ENCODE results near the gene TBX2.

The TBX2 gene

DNA sequence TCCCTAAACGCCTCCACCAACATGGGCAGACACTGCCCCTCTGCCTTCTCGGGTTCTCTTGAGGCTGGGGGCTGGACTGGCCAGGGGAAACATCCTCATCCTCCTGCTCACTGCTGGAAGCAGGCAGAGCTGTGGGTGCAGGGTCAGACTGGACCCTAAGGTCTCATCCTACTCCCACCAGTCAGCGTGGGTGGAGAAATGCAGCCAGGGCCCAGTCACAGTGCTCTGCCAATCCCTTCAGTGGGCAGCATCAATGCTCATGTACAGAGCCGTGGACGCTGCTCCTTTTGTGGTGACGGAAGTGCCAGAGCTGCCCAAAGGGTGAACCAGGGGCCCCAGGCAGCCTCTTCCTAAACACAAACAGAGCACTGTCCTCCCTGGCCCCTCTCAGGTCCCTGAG lies 13.4 kb upstream of the TBX2 start:
- in situ Hi-C loops (cut with MboI; ENCODE audit: low sequenced_read_pairs): no loop called here

- in situ Hi-C loops (cut with MboI; ENCODE audit: low sequenced_read_pairs): no loop called here
Observed at GRCh38 chr17:61387011-61387410, 12.6 kb upstream of the TBX2 start.

DNA sequence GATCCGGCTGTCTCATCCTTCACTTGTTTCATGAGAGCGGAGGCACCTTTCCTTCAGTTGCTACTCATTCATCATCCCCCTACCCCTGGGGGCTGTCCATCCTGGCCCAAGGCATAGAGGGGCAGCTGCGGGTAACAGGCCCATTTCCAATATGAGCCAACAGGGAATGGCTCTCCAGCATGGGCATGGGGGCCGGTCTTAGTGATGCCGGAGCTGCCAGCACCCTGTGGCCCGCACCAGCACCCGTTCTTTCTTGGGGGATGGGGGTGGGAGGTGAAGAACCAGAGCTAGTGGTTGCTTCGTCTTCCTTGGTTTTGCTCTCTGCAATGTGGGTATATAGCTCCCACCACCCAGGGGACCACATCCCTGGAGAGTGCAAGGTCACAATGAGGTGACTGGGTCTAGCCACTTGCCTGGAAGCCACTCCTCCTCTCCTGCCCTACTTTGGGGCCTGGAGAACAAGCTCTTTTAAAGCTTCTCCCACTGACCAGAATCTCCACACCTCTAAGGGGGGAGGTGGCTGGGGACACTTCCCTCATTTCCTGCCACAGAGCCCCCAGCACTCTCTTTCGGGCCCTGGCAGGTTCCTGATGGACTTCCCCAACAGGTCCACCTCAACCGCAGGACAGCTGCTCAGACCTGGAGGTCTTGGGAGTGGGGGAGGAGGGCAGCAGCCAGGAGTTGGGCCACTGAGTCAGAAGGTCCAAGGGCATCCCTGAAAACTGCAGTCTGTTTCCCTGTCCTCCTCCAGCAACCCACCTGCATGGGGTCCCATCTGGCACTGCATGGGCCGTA lies 11.9 kb upstream of the TBX2 start:
- in situ Hi-C loops (cut with MboI; ENCODE audit: low sequenced_read_pairs): no loop called here

DNA sequence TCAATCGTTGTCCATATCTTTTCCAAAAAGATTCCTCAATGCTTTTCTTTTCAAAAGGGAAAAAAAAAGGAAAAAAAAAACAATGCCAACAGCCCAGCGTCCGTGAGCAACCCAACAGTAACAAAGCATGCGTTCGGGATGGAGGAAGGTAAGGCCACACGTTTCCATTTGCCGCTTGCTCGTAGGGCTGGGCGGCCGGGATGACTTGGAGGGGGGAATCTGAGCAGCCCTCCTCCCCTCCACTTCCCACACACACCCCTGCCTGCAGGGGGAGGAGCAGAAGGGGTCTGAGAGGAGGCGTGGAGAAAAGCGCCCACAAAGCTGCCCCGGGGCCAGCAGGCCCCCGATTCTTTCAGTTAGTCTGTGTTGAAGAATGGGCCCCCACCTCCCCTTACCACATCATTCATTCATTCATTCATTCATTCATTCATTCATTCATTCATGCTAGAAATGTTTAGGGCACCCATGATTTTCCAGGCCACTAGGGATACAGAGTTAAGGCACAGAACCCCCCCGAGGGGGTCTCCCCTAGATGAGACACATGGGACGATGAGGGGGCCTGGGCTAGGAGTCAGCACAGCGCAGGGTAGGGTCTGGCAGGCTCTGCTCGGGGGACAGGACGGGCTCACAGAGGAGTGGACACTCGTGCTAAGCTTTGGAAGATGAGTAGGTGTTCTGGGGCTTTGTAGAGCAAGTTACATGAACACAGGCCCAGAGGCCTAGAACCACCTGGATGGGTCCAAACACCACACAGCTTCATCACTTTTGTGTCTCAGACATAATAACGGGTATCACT lies 10.9 kb upstream of the TBX2 start:
- in situ Hi-C loops (cut with MboI; ENCODE audit: low sequenced_read_pairs): no loop called here

DNA sequence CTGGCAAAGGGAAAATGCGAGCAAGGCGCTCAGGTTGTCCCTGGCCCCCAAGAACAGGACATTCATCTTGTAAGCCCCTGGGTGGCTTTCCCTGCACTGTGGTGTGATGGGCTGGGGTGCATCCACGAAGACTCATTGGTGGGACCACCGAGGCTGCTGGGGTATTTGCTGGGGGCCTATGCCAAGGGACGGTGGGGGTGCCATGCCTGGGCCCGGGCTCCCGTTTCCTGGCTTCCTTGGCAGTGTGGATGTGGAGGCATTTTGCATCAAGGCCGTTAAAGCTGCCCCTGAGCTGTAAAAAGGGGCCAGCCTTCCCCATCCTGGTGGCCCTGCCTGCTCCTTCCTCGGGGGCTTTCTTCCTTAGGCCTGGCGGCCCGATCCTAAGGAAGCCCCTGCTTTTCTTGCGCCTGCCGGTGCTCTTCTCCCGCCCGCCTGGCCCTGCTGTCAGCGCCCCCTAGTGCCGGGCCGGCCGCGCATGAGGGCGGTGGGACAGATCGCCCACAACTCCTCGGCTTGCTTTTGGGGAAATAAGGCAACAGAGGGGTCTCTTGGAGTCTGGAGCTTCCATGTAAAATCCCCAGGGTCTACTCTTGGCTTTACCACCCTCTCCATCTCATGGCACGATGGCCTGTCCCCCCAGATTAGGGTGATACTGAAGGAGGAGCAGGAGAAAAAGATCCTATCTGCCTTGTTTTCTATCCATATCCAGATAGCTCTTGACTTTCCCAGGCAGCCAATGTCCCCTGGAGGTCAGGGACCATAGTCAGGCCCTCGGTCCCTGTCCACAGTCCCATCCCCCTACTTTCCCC lies 9.8 kb upstream of the TBX2 start:
- in situ Hi-C loops (cut with MboI; ENCODE audit: low sequenced_read_pairs): loop anchor here (10.0 kb wide), 1 partner anchor 395 kb away; no protein-coding TSS in a partner anchor

GRCh38 chr17:61390479-61390791 lies 9.2 kb upstream of the TBX2 start:
- in situ Hi-C loops (cut with MboI; ENCODE audit: low sequenced_read_pairs): loop anchor here (10.0 kb wide), 1 partner anchor 396 kb away; no protein-coding TSS in a partner anchor

GRCh38 chr17:61391595-61392291 lies 7.9 kb upstream of the TBX2 start:
- in situ Hi-C loops (cut with MboI; ENCODE audit: low sequenced_read_pairs): loop anchor here (10.0 kb wide), 1 partner anchor 397 kb away; no protein-coding TSS in a partner anchor

DNA sequence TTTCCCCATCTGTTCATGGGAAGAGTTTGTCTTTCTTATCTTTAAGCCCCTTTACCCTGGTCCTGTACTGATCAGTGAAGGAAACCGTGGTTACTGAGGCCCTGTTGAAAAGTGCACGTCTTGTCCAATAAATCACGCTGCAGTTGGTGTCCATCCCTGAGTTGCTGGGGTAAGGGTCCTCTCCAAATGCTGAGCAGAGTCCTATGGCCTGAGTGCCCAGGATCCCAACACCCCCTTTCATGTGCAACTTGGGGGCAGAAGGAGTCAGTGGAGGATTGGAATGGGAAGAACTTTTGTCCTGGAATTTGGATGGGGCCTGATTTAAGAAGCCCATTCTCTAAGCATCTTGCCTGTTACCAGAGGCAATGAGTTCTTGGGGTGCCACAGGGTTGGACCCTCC lies 7.0 kb upstream of the TBX2 start:
- in situ Hi-C loops (cut with MboI; ENCODE audit: low sequenced_read_pairs): loop anchor here (10.0 kb wide), 1 partner anchor 398 kb away; no protein-coding TSS in a partner anchor

GRCh38 chr17:61393550-61393903 lies 6.1 kb upstream of the TBX2 start:
- in situ Hi-C loops (cut with MboI; ENCODE audit: low sequenced_read_pairs): loop anchor here (10.0 kb wide), 1 partner anchor 399 kb away; no protein-coding TSS in a partner anchor

DNA sequence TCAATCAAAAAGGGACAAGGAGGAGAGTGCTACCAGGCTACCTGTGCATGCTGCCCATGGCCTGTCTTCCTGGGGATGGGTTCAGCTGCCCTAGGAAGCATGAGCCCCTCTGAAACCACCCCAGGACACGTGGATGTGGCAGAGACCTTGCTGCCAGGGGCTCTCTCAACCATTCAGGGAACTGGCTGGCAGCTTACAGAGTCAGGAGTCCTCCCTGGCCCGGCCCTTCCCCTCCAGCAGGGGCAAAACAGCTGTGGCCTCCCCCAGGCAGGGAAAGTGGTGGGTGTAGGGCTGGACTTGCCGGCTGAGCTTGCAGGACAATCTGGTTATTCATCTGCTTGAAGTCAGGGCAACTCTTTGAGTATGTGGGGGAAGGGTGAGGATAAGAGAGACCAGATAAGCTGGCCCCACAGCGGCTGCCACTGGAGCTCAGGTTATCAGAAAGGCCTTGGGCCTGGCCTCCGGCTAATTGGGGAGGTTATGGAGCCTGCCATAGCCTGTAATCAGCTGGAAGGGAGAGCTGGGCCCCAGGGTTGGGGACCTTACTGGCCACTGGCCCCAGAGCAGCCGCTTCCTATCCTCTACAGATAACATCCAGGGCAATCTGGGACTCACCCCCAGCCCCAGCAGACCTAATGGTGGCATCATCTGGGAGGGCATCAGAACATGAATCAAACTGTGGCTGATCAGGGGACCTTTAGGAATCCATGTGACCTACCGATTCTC lies 5.6 kb upstream of the TBX2 start:
- in situ Hi-C loops (cut with MboI; ENCODE audit: low sequenced_read_pairs): loop anchor here (10.0 kb wide), 1 partner anchor 399 kb away; no protein-coding TSS in a partner anchor

DNA sequence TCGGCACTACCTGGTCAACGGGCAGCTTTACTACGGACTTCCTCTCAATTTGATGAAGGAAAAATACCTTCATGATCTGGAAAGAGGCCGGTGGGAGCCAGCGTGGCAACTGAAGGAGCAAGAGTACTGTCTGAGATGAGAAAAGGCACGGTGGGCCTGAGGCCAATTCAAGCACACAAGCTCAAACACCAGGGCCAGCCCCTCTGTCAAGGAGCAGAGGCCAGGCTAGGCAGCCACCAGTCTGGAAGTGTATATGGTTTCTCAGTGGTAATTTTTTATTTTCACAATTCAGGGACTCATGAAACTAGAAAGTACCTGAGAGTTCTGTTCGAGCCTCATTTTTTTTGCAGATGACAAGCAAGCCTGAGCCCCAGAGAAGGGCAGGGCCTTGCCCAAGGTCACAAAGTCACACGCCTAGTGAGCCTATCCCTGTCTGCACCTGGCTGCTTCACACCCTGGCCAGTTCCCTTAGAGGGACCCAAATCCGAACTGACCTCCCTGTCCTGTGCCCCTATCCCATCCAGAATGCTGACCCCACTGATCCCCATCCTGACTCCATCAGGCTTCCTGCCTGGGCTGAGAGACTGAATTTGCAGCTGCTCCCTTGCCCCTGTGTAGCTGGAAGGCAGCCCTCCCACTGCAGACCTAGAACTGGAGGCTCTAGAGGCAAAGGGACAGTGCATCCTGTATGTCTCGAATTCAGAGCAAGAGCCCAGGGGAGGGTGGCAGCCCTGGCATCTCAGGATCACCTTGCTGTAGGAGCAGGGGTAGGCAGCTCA lies 4.8 kb upstream of the TBX2 start:
- in situ Hi-C loops (cut with MboI; ENCODE audit: low sequenced_read_pairs): loop anchor here (10.0 kb wide), 1 partner anchor 400 kb away; no protein-coding TSS in a partner anchor

GRCh38 chr17:61395409-61395982 lies 4.1 kb upstream of the TBX2 start:
- in situ Hi-C loops (cut with MboI; ENCODE audit: low sequenced_read_pairs): loop anchor here (10.0 kb wide), 1 partner anchor 401 kb away; no protein-coding TSS in a partner anchor

DNA sequence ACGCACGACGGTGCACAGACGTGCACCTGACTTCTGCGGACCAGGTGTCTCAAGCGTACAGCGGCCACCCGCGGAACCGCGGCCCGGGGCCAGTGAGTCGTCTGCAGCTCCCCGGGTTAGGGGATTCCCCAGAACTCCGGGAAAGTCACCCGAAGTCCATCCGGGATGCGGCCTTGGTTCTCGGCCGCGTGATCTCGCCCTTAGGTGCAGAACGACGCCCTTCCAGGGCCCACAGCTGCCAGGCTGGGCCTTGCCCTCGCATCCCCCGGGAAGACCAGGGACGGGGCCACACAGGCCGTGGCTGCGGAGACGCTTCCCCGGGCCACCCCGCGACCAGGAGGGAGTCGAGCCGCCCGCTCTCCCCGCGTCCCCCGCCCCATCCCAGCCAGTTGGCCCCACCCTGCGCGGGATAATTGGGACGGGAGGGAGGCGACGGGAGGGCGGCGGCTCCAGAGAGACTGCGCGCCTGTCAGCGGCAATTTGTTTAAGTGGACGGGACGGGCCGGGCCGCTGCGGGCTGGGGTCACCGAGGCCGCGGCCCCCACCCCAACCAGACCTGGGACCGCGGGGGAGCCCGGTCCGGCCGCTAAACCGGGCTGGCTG lies 3.6 kb upstream of the TBX2 start:
- in situ Hi-C loops (cut with MboI; ENCODE audit: low sequenced_read_pairs): loop anchor here (10.0 kb wide), 1 partner anchor 401 kb away; no protein-coding TSS in a partner anchor

- in situ Hi-C loops (cut with MboI; ENCODE audit: low sequenced_read_pairs): loop anchor here (10.0 kb wide), 1 partner anchor 402 kb away; no protein-coding TSS in a partner anchor
Observed at GRCh38 chr17:61396586-61397085, 3.0 kb upstream of the TBX2 start.

- in situ Hi-C loops (cut with MboI; ENCODE audit: low sequenced_read_pairs): loop anchor here (10.0 kb wide), 1 partner anchor 402 kb away; no protein-coding TSS in a partner anchor
Observed at GRCh38 chr17:61397086-61397842, 2.4 kb upstream of the TBX2 start.

GRCh38 chr17:61398721-61399130 lies 917 bp upstream of the TBX2 start:
- in situ Hi-C loops (cut with MboI; ENCODE audit: low sequenced_read_pairs): loop anchor here (10.0 kb wide), 1 partner anchor 404 kb away; no protein-coding TSS in a partner anchor

All from HL-60/S4 (cell line).